ENCODE measurements around the gene TDP1.

- TF ChIP-seq POLR2A (IDR thresholded peaks at IDR 0.05; ENCODE audit: low read depth) (no peak), CTCF (IDR thresholded peaks at IDR 0.05) (no peak), EP300 (IDR thresholded peaks at IDR 0.05) (no peak), POLR2AphosphoS5 (IDR thresholded peaks at IDR 0.05) (no peak)
These were observed 22.7 kb upstream of the TDP1 start for GRCh38 chr14:89933002-89933401.

Measured in esophagus muscularis mucosa (tissue), 4 donors.